Prostate gland (tissue), 2 donors: Measurements from ENCODE around the gene BIRC2.

ENCODE experiments used
- CTCF ChIP-seq, 4 experiments: fragments of 200-600 bp in 2 of 4; fragments of 450-650 bp in 2 of 4; sonication (generic) in 2 of 4; IDR thresholded peaks; 1 replicate in 3 of 4; 2 replicates in 1 of 4; pipeline ENCODE4 v1.5.1; 2016 to 2019; ENCODE audit warnings: antibody characterized with exemption in 4 of 4, mild to moderate bottlenecking in 2 of 4, moderate library complexity in 2 of 4
- POLR2A ChIP-seq: fragments of 450-650 bp; IDR thresholded peaks from one replicate; pipeline ENCODE4 v1.6.1; 2016; ENCODE audit warnings: antibody characterized with exemption, mild to moderate bottlenecking
- POLR2AphosphoS5 ChIP-seq: sonication (generic); formaldehyde crosslinking; IDR thresholded peaks from one replicate; pipeline ENCODE4 v1.6.1; 2017; ENCODE audit warnings: antibody characterized with exemption

GRCh38 chr11:102423936-102424335 is 76.9 kb downstream of the BIRC2 start:
- no peak for TF ChIP-seq POLR2A
- TF ChIP-seq POLR2AphosphoS5, result no peak
- TF ChIP-seq CTCF (IDR thresholded peaks at IDR 0.05), result no peak
